Skeletal muscle satellite cell (primary cell): Measurements from ENCODE around the gene SAMD11.

Experiments used
- H3K27me3 ChIP-seq: 2 replicates; pipeline ENCODE4 v1.7.0; 2013; ENCODE audit warnings: low read length; ENCODE audit not compliant: control insufficient read depth, insufficient read depth
- H3K36me3 ChIP-seq: 2 replicates; pipeline ENCODE4 v1.7.0; 2013; ENCODE audit warnings: mild to moderate bottlenecking, control low read depth, low read length; ENCODE audit not compliant: insufficient read depth
- H3K4me1 ChIP-seq: 2 replicates; pipeline ENCODE4 v1.7.0; 2013; ENCODE audit warnings: low read length; ENCODE audit not compliant: control insufficient read depth, insufficient read depth
- H3K4me2 ChIP-seq: 2 replicates; pipeline ENCODE4 v1.7.0; 2013; ENCODE audit warnings: mild to moderate bottlenecking, low read length
- H3K4me3 ChIP-seq: 2 replicates; pipeline ENCODE4 v1.7.0; 2013; ENCODE audit warnings: low read length
- H3K9ac ChIP-seq: 2 replicates; pipeline ENCODE4 v1.7.0; 2013; ENCODE audit warnings: mild to moderate bottlenecking, low read depth, low read length, moderate library complexity
- H3K9me3 ChIP-seq: replicated peaks from 2 replicates; pipeline ENCODE4 v1.7.0; 2013; ENCODE audit warnings: mild to moderate bottlenecking, control low read depth, low read length

Gene SAMD11

DNA sequence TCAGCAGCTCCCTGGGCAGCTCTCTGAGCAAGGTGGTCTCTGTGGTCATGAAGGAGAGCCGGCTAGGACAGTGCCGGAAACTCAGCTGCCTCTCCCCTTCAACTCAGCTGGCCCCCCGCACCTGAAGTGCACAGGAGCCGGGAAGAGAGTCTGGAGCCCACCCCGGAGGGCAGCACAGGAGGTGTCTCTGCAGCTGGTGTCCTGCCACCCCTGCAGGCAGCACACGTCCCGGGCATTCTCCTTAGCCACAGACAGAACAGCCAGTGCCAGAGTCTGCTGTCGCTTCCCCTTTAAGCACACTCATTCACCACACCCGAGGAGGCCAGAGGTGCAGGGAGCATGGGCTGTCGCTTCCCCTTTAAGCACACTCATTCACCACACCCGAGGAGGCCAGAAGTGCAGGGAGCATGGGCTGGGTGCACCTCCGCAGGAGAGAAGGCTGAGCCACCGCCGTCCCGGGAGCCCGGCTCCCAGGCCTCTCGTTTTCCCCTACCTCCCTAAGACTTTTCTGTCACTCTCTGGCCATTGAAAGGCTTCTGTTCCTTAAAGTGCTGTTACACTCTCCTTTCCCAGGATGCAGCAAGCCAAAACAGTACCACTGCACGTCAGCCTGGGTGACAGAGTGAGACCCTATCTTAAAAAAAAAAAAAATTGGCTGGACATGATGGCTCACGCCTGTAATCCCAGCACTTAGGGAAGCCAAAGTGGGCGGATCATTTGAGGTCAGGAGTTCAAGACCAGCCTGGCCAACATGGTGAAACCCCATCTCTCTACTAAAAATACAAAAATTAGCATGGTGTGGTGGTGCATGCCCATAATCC lies 16.9 kb upstream of the SAMD11 start:
- H3K4me3 ChIP-seq: peak overlapping the region; percentile 15

DNA sequence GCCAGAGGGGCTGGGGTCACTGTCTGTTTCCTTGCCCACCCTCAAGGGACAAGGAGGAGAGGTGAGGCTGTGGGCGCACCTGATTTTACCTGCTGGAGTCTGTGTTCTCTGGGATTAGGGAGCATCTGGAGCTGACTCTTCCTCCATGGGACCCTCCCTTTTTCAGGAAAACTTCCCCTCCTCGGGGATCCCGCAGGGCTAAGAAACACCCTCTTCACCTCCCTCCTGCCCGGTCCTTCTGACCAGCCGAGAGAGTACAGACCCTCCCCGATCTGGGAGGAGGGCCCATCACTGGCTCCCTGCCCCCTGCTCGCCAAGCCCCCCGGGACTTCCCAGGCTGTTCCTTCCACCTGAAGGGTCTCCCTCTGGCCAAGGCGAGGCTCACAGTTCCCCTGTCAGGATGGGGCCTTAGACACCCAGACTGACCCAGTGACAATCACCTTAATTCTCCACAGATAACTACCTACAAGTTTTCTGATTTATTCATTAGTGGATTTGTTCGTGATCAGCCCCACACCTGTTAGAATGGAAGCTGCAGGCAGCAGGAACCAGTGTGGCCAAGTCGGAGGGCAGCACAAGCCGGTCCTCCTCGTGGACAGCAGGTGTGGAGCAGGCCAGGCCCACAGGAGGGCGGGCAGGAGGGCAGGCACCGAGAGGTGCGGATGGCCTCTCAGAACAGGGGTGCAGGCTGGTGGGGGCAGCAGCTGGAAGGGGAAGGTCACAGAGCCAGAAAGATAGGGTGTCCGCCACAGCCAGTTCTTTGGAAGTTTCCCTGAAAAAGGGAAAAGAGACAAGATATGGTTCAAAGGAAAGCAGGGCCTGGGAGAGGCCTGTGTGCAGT lies 15.9 kb upstream of the SAMD11 start:
- Histone ChIP-seq H3K4me2 (no peak overlapping the region), H3K4me3 (no peak overlapping the region), H3K4me1 (peaks cover 46% of the 10 kb centered on the region), H3K9me3 (no peaks in the 10 kb centered on the region), H3K9ac (no peak overlapping the region), H3K36me3 (no peaks in the 10 kb centered on the region), H3K27me3 (peaks cover 2% of the 10 kb centered on the region)

More for the DNA sequence above, 16.9 kb upstream of the SAMD11 start:
- H3K4me1 ChIP-seq: peaks cover 46% of the 10 kb centered on the region
- no peaks in the 10 kb centered on the region for H3K36me3 ChIP-seq
- H3K9ac ChIP-seq: no peak overlapping the region
- no peaks in the 10 kb centered on the region for H3K9me3 ChIP-seq
- H3K27me3 ChIP-seq: no peaks in the 10 kb centered on the region
- peak overlapping the region; percentile 62 for H3K4me2 ChIP-seq

DNA sequence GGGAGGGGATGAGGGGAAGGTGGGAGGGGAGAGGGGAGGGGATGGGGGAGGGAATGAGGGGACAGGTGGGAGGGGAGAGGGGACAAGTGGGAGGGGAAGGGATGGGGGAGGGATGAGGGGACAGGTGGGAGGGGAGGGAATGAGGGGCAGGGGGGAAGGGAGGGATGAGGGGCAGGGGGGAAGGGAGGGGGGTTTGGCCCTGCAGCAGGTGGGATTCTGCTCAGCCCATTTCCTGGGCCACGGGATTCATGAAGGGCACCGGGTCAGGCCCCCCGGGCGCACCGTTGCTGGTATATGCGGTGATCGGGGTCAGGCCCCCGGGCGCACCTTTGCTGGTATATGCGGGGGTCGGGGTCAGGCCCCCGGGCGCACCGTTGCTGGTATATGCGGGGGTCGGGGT lies 15.1 kb upstream of the SAMD11 start:
- Histone ChIP-seq H3K4me1 (peaks cover 46% of the 10 kb centered on the region), H3K27me3 (peaks cover 10% of the 10 kb centered on the region), H3K4me3 (no peak overlapping the region), H3K9me3 (no peaks in the 10 kb centered on the region), H3K9ac (no peak overlapping the region), H3K4me2 (no peak overlapping the region), H3K36me3 (no peaks in the 10 kb centered on the region)

DNA sequence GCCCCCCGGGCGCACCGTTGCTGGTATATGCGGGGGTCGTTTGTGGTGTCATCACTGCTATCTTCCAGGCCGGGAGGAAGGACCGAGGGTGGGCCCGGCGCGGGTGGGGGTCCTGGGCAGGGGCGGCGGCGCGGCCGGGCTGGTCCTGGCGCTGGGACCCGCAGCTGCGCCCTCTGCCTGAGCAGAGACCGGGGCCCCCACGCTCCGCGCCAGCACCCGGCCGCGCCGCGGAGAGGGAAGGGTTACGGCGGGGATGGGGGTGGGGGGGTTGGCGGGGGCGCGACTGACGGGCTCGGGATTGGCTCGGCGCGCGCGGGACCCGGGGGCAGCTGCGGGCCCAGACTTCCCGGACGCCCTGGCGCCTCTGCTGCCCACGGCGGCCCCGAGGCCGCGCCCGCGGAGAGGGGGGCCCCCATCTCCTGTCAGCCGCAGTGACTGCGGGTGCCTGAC lies 13.8 kb upstream of the SAMD11 start:
- peak overlapping the region; percentile 16 for H3K4me3 ChIP-seq
- H3K4me2 ChIP-seq: peak overlapping the region; percentile 69
- H3K27me3 ChIP-seq: peaks cover 20% of the 10 kb centered on the region
- H3K9me3 ChIP-seq: no peaks in the 10 kb centered on the region
- no peaks in the 10 kb centered on the region for H3K36me3 ChIP-seq
- no peak overlapping the region for H3K9ac ChIP-seq
- H3K4me1 ChIP-seq: peaks cover 42% of the 10 kb centered on the region

DNA sequence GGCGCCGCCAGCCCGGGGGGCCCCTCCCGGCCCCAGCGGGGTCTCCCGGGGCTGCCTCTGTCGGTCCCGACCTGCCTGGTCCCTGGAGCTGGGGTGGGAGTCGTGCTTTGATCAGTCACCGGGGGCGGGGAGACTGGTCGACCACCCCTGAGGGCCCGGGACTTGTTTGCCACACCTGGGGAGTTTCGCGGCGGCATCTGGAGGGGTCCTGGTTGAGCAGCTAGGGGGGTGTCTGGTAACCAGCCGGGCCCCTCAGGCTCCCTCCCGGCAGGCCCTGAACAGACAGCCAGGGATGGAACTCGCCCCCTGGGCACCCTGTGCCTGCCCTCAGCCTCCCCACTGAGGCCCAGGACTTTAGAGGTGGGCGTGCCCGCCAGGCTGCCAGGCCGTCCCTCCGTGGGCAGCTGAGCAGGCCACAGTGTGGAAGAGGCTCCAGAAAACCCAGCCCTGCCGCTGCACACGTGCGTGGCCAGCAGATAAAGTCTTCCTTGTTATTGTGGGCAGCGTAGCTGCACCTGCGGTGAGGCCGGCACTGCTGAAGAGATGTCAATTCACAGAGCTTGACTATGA lies 13.3 kb upstream of the SAMD11 start:
- peak overlapping the region; percentile 16 for H3K4me3 ChIP-seq
- no peak overlapping the region for H3K9ac ChIP-seq
- H3K4me2 ChIP-seq: peak overlapping the region; percentile 69
- peaks cover 25% of the 10 kb centered on the region for H3K27me3 ChIP-seq
- no peaks in the 10 kb centered on the region for H3K36me3 ChIP-seq
- H3K9me3 ChIP-seq: no peaks in the 10 kb centered on the region
- peaks cover 39% of the 10 kb centered on the region for H3K4me1 ChIP-seq

DNA sequence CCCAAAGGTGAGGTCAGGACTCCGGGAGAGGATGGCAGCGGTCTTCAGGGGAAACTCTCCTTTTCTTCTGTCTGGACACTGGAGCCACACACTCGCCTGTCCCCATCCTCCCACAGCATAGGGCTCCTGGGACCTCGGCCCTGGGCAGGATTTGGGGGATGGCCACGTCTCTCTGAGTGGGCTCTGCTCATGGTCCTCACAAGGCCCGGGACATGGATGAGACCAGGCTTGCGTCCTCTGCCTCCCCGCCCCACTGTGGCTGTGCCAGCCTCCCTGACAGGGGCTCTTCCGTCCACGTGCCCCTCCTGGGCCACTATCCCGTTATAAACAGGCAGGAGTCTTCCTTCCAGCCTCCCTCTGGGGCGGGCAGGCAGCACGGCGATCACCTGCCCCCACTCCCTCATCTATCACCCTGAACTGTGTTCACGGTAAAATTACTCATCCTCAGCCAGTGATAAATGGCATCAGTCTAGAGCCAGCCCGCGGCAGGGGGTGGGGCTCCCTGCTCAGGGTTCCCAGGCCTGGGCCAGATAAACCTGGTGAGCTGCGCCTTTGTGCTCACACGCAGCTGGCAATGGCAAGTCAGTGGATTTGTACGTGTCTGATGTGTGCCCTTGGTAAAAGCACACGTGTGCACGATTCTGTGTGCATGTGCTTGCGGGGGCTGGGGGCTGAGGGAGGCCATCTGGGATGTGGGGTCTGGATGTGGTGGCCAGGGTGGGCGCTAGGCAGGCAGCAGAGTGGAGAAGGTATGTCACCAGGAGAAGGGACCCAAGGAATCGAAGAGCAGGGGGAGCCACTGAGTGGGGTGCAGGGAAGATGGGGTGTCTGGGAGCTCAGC lies 12.6 kb upstream of the SAMD11 start:
- Histone ChIP-seq H3K4me1 (peaks cover 32% of the 10 kb centered on the region), H3K9me3 (no peaks in the 10 kb centered on the region), H3K9ac (no peak overlapping the region), H3K4me2 (peak overlapping the region; percentile 23), H3K27me3 (peaks cover 32% of the 10 kb centered on the region), H3K36me3 (no peaks in the 10 kb centered on the region), H3K4me3 (no peak overlapping the region)

DNA sequence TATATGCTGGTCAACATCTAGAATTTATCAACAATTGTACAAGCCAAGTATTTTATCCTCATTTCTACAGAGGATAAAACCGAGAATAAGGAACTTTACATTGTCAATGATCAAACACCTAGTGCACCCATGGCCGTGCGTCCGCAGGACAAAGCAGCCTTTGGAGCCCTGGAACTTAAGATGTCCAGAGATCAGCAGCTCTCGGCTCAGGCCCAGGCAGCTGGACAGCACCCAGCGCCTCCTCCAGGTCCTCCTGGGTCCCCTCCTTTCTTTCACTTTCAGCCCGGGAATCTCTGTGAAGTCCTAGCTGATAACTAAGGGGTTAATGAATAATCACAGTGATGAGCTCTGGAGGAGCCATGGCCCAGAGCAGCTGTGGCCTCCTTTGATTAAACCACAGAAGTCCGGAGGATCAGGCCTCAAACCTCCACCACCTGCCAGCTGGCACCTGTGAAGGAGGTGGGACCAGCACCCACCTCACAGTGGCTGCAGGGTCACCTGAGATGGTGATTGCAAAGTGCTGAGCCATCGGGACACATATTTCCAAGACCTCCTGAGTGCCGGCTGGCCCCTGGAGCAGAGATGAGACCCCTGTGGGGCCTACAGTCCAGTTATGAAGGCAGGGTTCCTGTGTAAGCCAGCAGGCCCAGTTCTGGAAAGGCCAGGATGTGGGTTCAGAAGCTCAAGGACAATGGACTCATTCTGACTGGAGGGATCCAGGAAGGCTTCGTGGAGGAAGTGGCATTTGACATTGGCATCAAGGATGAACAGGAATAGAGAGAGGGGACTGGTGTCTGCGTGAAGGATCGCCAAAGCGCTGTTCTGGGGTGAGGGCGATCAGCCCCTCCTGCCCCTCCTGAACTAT lies 11.6 kb upstream of the SAMD11 start:
- H3K4me3 ChIP-seq: no peak overlapping the region
- H3K36me3 ChIP-seq: no peaks in the 10 kb centered on the region
- H3K9ac ChIP-seq: no peak overlapping the region
- H3K4me2 ChIP-seq: no peak overlapping the region
- peaks cover 32% of the 10 kb centered on the region for H3K4me1 ChIP-seq
- no peaks in the 10 kb centered on the region for H3K9me3 ChIP-seq
- H3K27me3 ChIP-seq: peaks cover 33% of the 10 kb centered on the region

DNA sequence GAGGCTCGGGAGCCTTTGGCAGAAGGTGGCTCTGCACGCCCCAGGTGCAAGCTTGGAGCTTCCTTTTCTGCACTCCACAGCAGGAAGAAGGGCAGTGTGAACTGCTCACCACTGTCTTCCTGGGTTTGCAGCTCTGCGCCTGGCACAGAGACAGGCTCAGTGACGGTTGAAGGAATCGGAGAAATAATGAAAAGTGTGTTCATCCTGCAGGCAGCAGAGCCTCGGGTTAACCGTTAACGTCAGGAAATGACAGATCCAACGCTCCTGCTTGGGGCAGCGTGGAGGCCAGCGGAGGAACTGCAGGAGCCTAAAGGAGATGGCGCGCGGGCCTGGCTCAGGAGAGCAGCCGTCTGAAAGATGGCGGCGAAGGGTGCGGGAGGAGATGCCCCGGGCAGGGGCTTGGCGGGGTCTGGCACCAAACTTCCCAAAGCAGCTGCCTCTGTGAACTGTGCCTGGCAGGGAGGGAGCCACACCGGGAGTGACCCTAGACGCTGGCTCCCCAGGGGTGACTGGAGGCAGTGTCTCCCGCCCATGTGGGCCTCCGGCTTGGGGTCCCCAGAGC lies 10.9 kb upstream of the SAMD11 start:
- peaks cover 29% of the 10 kb centered on the region for H3K4me1 ChIP-seq

DNA sequence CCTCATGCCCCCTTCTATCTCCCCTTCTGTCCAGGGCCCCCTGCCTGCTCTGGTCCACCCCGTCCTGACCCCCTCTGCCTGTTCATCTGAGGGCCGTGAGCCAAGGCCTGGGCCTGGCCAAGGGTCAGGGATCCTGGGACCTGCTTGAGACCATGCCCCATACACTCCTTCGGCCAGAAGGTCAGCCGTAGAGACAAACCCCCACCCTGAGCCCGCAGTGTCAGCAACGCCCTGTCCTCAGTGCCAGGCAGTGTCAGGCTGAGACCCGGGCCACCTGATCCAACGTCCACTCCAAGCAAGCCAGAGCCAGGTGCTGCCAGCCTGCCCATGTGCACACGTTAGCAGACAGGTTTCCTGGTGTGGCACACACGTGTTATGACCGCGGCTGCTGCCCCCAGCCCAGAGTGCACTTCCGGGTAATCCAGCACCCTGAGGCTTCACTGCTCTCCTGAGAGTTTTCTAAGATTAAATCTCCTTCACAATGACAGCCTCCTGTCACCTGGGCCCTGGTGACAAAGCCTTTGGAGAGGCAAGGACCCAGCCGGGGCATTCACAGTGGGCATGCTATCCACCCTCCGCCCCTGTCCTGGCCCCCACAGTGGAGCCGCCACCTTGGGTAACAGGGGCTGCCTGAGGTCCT lies 10.1 kb upstream of the SAMD11 start:
- H3K4me2 ChIP-seq: no peak overlapping the region
- H3K27me3 ChIP-seq: peaks cover 42% of the 10 kb centered on the region
- H3K9ac ChIP-seq: no peak overlapping the region
- H3K4me1 ChIP-seq: peaks cover 29% of the 10 kb centered on the region
- no peaks in the 10 kb centered on the region for H3K9me3 ChIP-seq
- no peak overlapping the region for H3K4me3 ChIP-seq
- no peaks in the 10 kb centered on the region for H3K36me3 ChIP-seq

More for the DNA sequence above, 10.9 kb upstream of the SAMD11 start:
- H3K9me3 ChIP-seq: no peaks in the 10 kb centered on the region
- no peak overlapping the region for H3K4me2 ChIP-seq
- H3K9ac ChIP-seq: no peak overlapping the region
- H3K4me3 ChIP-seq: no peak overlapping the region
- H3K27me3 ChIP-seq: peaks cover 38% of the 10 kb centered on the region
- no peaks in the 10 kb centered on the region for H3K36me3 ChIP-seq
